Measurements from ENCODE around the gene TNKS1BP1. TPM values are rescaled to one million over a fixed set of nuclear protein-coding genes. Genes with fewer than 3 reads are reported as not detected.

TNKS1BP1 gene
- total RNA-seq, 1 donor from 2014 or later, result 189 TPM

DNA sequence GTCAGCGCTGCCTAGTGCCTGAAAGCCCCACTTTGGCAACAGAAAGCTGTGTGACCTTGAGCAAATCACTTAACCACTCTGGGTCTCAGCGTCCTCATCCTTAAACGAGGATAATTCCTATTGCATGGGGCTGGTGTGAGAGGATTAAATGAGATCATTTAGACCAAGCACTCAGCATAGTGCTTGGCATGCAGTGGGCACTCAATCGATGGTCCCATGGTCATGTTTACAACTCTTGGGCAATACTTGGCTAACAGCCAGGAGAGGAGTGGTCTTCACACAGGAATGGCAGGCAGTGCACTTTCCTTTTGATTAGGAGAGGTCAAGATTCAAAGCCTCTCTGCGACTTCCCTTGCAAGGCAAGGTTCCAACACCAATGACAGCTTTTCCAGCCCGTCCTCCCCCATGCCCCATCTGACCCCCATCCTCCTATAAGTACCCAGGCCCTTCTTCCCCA is 14.1 kb downstream of the TNKS1BP1 start:
- DNase-seq (no peak), ATAC-seq (peak; percentile 1)
- Histone ChIP-seq H3K4me3 (peak overlapping the region; percentile 51), H3K36me3 (peaks cover 56% of the 10 kb centered on the region), H3K9me3 (no peaks in the 10 kb centered on the region), H3K27me3 (no peaks in the 10 kb centered on the region), H3K4me1 (peaks cover 74% of the 10 kb centered on the region), H3K27ac (peak overlapping the region; percentile 78)
- intact Hi-C loops (cut with DNase I), result no loop called here
- TF ChIP-seq, protein P1, sequence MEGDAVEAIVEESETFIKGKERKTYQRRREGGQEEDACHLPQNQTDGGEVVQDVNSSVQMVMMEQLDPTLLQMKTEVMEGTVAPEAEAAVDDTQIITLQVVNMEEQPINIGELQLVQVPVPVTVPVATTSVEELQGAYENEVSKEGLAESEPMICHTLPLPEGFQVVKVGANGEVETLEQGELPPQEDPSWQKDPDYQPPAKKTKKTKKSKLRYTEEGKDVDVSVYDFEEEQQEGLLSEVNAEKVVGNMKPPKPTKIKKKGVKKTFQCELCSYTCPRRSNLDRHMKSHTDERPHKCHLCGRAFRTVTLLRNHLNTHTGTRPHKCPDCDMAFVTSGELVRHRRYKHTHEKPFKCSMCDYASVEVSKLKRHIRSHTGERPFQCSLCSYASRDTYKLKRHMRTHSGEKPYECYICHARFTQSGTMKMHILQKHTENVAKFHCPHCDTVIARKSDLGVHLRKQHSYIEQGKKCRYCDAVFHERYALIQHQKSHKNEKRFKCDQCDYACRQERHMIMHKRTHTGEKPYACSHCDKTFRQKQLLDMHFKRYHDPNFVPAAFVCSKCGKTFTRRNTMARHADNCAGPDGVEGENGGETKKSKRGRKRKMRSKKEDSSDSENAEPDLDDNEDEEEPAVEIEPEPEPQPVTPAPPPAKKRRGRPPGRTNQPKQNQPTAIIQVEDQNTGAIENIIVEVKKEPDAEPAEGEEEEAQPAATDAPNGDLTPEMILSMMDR (IDR thresholded peaks at IDR 0.05), result no peak

DNA sequence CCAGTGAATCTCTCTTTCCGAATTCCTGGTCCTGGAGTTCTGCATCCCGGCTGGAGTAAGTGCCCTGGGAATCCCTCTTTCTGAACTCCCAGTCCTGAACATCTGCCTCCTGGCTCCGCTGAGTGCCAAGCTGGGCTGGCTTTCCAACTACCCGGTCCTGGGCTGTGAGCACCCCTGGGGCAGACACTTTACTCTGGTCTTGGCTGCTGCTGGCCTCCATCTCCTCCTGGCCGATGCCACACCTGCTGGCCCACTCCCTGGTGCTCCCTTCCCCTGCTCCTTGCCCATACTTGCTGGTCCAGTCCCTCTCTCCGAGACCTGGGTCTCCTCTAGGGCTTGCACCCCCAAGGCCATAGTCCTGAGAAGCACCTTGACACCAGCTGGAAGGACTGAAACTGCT is 14.7 kb downstream of the TNKS1BP1 start:
- peaks cover 74% of the 10 kb centered on the region for H3K4me1 ChIP-seq
- H3K27me3 ChIP-seq, result no peaks in the 10 kb centered on the region
- H3K27ac ChIP-seq, result peak overlapping the region; percentile 78
- ATAC-seq, result no peak
- TF ChIP-seq, protein P1 (IDR thresholded peaks at IDR 0.05), result no peak
- intact Hi-C loops (cut with DNase I), result no loop called here
- peak overlapping the region; percentile 51 for H3K4me3 ChIP-seq
- H3K36me3 ChIP-seq, result peaks cover 53% of the 10 kb centered on the region
- peak; percentile 60 for DNase-seq
- no peaks in the 10 kb centered on the region for H3K9me3 ChIP-seq

DNA sequence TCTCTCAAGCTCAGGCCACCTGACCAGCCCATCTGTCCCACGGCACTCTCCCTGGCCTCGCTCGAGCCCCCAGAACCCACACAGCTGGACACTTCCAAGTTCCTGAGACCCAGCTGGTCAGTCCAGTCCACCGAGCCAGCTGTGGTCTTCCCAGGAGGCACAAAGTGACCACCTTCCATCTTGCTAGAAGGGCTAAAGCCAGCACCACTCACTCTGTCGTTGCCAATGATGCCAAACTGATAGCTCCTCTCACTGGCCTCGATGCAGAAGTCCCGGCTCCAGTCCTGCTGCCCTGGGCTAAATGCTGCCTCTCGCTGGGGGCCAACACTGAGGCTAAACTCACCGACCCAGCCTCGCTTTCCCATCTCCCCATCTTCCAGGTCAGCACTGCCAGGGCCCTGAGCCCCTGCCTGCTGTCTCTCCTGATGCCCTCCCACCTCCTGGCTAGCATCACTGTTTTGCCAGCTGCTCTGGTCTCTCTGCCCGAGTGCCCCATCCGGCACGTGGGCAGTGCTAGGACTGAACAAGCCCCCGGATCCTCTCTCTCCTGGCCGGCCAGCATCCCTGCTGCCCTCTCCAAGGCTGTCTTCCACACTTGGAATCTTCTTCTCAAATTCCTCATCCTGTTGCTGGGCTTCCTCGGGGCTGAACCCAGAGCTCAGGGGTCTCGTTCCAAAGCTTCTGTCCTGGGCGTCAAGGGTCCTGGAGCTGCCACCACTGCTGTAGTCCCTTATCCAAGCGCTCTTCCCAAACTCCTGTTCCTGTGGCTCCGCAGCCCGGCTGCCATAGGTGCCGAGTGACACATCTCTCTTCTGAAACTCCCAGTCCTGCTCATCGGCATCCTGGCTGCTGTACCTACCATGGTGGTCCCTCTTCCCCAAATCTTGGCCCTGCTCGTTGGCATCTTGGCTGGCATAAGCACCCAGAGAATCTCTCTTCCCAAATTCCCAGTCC is 15.4 kb downstream of the TNKS1BP1 start:
- H3K4me3 ChIP-seq, result no peak overlapping the region
- no peaks in the 10 kb centered on the region for H3K9me3 ChIP-seq
- H3K4me1 ChIP-seq, result peaks cover 79% of the 10 kb centered on the region
- H3K27me3 ChIP-seq, result no peaks in the 10 kb centered on the region
- TF ChIP-seq, protein P1 (IDR thresholded peaks at IDR 0.05), result no peak
- intact Hi-C loops (cut with DNase I), result no loop called here
- H3K36me3 ChIP-seq, result peaks cover 46% of the 10 kb centered on the region
- H3K27ac ChIP-seq, result peak overlapping the region; percentile 6
- ATAC-seq (no peak), DNase-seq (peak; percentile 53)

- no peak for ATAC-seq
- no peaks in the 10 kb centered on the region for H3K27me3 ChIP-seq
- no peak overlapping the region for H3K4me3 ChIP-seq
- peak; percentile 48 for DNase-seq
- H3K36me3 ChIP-seq, result peaks cover 38% of the 10 kb centered on the region
- H3K9me3 ChIP-seq, result no peaks in the 10 kb centered on the region
- H3K27ac ChIP-seq, result peak overlapping the region; percentile 11
- TF ChIP-seq, protein P1 (IDR thresholded peaks at IDR 0.05), result no peak
- intact Hi-C loops (cut with DNase I), result no loop called here
- H3K4me1 ChIP-seq, result peaks cover 83% of the 10 kb centered on the region
Observed at GRCh38 chr11:57308426-57309060, 16.2 kb downstream of the TNKS1BP1 start.

DNA sequence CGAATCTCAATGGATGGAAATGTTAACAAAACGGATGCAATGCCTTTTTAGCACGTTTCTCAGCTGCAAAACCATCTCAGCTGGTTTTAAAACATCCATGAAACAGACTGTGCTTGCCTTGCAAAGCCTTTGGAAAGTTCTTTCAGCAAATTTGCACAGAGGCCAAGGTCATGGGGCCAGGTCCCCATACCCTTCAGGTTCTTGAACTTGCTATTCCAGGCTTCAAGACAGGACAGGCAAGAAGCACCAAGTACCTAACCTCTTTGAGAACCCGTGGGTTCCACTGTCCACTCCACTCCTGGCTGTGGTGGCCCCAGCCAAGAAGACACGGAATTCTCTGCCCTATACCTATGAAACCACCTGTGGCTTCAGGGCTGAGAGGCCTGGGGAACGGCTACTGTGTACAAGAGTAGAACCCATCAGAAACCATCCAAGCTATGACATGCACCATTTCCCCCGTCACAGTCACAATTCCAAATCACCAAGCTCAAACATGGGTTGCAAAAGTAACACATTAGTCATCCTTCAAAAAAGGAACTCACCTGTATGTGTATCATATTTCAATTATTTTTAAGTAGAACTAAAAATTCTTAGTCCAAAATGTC is 17.0 kb downstream of the TNKS1BP1 start:
- Histone ChIP-seq H3K4me1 (peaks cover 83% of the 10 kb centered on the region), H3K27me3 (no peaks in the 10 kb centered on the region), H3K27ac (no peak overlapping the region), H3K4me3 (peak overlapping the region; percentile 5), H3K36me3 (peaks cover 38% of the 10 kb centered on the region), H3K9me3 (no peaks in the 10 kb centered on the region)
- peak; percentile 37 for DNase-seq
- no peak for ATAC-seq
- intact Hi-C loops (cut with DNase I), result no loop called here
- TF ChIP-seq, protein P1 (IDR thresholded peaks at IDR 0.05), result no peak

Measured in upper lobe of right lung (tissue), 1 donor.